GM23338 (cell line): ENCODE data around the gene KIF1A. TPM values are rescaled to one million over a fixed set of nuclear protein-coding genes. Genes with fewer than 3 reads are reported as not detected.

Experiments used
- ATAC-seq: fragments of 200-7000 bp; cut with Tn5 transposase; 3 replicates; pipeline ENCODE4 v1.9.1; 2020
- DNase-seq: peaks from one replicate; pipeline ENCODE4 v3.0.0-alpha.2; 2015; ENCODE audit warnings: low spot score
- H2AFZ ChIP-seq: fragments of 200-600 bp; sonication (generic); 2 replicates; pipeline ENCODE4 v1.8.0; 2016; ENCODE audit warnings: antibody characterized with exemption, mild to moderate bottlenecking, moderate library complexity
- H3F3A ChIP-seq: fragments of 200-600 bp; sonication (generic); replicated peaks from 2 replicates; pipeline ENCODE4 v1.8.0; 2017; ENCODE audit warnings: antibody characterized with exemption, mixed run types, low read depth
- H3K27ac ChIP-seq: fragments of 200-600 bp; sonication (generic); 2 replicates; pipeline ENCODE4 v1.6.1; 2016; ENCODE audit warnings: low read depth
- H3K27me3 ChIP-seq: fragments of 200-600 bp; sonication (generic); 2 replicates; pipeline ENCODE4 v1.8.0; 2016; ENCODE audit warnings: mild to moderate bottlenecking, mixed run types, moderate library complexity; ENCODE audit not compliant: insufficient read depth
- H3K36me3 ChIP-seq: fragments of 200-600 bp; sonication (generic); 2 replicates; pipeline ENCODE4 v1.8.0; 2016; ENCODE audit warnings: mild to moderate bottlenecking; ENCODE audit not compliant: insufficient read depth
- H3K4me1 ChIP-seq: fragments of 200-600 bp; sonication (generic); 2 replicates; pipeline ENCODE4 v1.8.0; 2016; ENCODE audit warnings: mild to moderate bottlenecking, moderate library complexity; ENCODE audit not compliant: insufficient read depth
- H3K4me2 ChIP-seq: fragments of 200-600 bp; sonication (generic); 2 replicates; pipeline ENCODE4 v1.7.1; 2017; ENCODE audit warnings: mixed run types
- H3K4me3 ChIP-seq: fragments of 200-600 bp; sonication (generic); 2 replicates; pipeline ENCODE4 v1.6.1; 2016; ENCODE audit warnings: mixed run types
- H3K79me2 ChIP-seq: fragments of 200-600 bp; sonication (generic); replicated peaks from 2 replicates; pipeline ENCODE4 v1.8.0; 2017; ENCODE audit warnings: mild to moderate bottlenecking; ENCODE audit not compliant: insufficient read depth
- H3K9me2 ChIP-seq: fragments of 200-600 bp; sonication (generic); 2 replicates; pipeline ENCODE4 v1.8.0; 2017; ENCODE audit not compliant: insufficient read depth
- H4K20me1 ChIP-seq: fragments of 200-600 bp; sonication (generic); replicated peaks from 2 replicates; pipeline ENCODE4 v1.8.0; 2017; ENCODE audit warnings: mild to moderate bottlenecking; ENCODE audit not compliant: insufficient read depth
- H3K27ac Mint-ChIP-seq: 2 replicates; pipeline ENCODE4 v1.8.0; 2020; ENCODE audit warnings: inconsistent platforms, mild to moderate bottlenecking, moderate library complexity, mixed read lengths
- H3K27me3 Mint-ChIP-seq: 3 replicates; pipeline ENCODE4 v1.8.0; 2022; ENCODE audit warnings: low read depth, mild to moderate bottlenecking, moderate library complexity, mixed read lengths, inconsistent platforms; ENCODE audit not compliant: insufficient read depth, poor library complexity
- H3K36me3 Mint-ChIP-seq: 3 replicates; pipeline ENCODE4 v1.8.0; 2021; ENCODE audit warnings: low read depth, mild to moderate bottlenecking, inconsistent platforms, moderate library complexity, mixed read lengths
- H3K4me1 Mint-ChIP-seq: 3 replicates; pipeline ENCODE4 v1.8.0; 2020; ENCODE audit warnings: mild to moderate bottlenecking, inconsistent platforms, mixed read lengths
- H3K4me3 Mint-ChIP-seq: 3 replicates; pipeline ENCODE4 v1.8.0; 2021; ENCODE audit warnings: moderate library complexity, mild to moderate bottlenecking, inconsistent platforms, mixed read lengths
- H3K9me3 Mint-ChIP-seq: 3 replicates; pipeline ENCODE4 v1.8.0; 2020; ENCODE audit warnings: moderate library complexity, mild to moderate bottlenecking, inconsistent platforms, mixed read lengths
- CREB1 ChIP-seq: fragments of 250-450 bp; sonication (Bioruptor Pico); IDR thresholded peaks from 2 replicates; pipeline ENCODE4 v1.5.0; 2020; ENCODE audit warnings: low read depth, mild to moderate bottlenecking, moderate library complexity
- ETS1 ChIP-seq: IDR thresholded peaks from 2 replicates; pipeline ENCODE4 v1.6.1; 2016; ENCODE audit warnings: antibody characterized with exemption
- EZH2 ChIP-seq: fragments of 200-600 bp; sonication (generic); IDR thresholded peaks from one replicate; pipeline ENCODE4 v1.8.0; 2017; ENCODE audit warnings: antibody characterized with exemption, mild to moderate bottlenecking, low read depth; ENCODE audit not compliant: unreplicated experiment
- EZH2phosphoT487 ChIP-seq: fragments of 200-600 bp; sonication (generic); IDR thresholded peaks from one replicate; pipeline ENCODE4 v1.8.1; 2018; ENCODE audit warnings: antibody characterized with exemption; ENCODE audit not compliant: unreplicated experiment
- JUNB ChIP-seq: IDR thresholded peaks from one replicate; pipeline ENCODE4 v1.6.1; 2016; ENCODE audit warnings: antibody characterized with exemption; ENCODE audit not compliant: unreplicated experiment
- NANOG ChIP-seq: IDR thresholded peaks from 2 replicates; pipeline ENCODE4 v1.6.1; 2016; ENCODE audit warnings: antibody characterized with exemption, borderline replicate concordance
- POLR2AphosphoS5 ChIP-seq: IDR thresholded peaks from 2 replicates; pipeline ENCODE4 v1.6.1; 2016; ENCODE audit warnings: antibody characterized with exemption, low read depth
- STAT1 ChIP-seq: IDR thresholded peaks from one replicate; pipeline ENCODE4 v1.6.1; 2016; ENCODE audit warnings: antibody characterized with exemption; ENCODE audit not compliant: unreplicated experiment
- ZNF114 ChIP-seq: fragments of 250-450 bp; sonication (Bioruptor Pico); IDR thresholded peaks from 2 replicates; pipeline ENCODE4 v1.5.0; 2020; ENCODE audit warnings: mild to moderate bottlenecking, moderate library complexity
- ZNF331 ChIP-seq: fragments of 250-450 bp; sonication (Bioruptor Pico); IDR thresholded peaks from 2 replicates; pipeline ENCODE4 v1.5.0; 2020; ENCODE audit warnings: low read depth, mild to moderate bottlenecking, moderate library complexity
- ZNF462 ChIP-seq: fragments of 250-450 bp; sonication (Bioruptor Pico); IDR thresholded peaks from 2 replicates; pipeline ENCODE4 v1.5.0; 2020; ENCODE audit warnings: mild to moderate bottlenecking, moderate library complexity
- polyA plus RNA-seq: library from polyadenylated mRNA; unstranded; fragments of >200 nt; fragmentation: Nextera tagmentation; extraction: Ambion mirVana; gene quantifications from 2 replicates; pipeline ENCODE4 v1.2.1, GENCODE V29; 2016
- total RNA-seq: library from RNA; depleted of rRNA; stranded (reverse); fragments of >200 nt; shearing (Covaris generic); gene quantifications from 2 replicates; pipeline ENCODE4 v1.2.3, GENCODE V29; 2014

Gene KIF1A
- total and polyA plus RNA-seq, 2 experiments from 2014 or later, result 169 to 214 TPM

- H2AFZ ChIP-seq, result no peak overlapping the region
- H3K4me2 ChIP-seq, result no peak overlapping the region
- H3K79me2 ChIP-seq, result no peaks in the 10 kb centered on the region
- H3K4me1 ChIP-seq, result no peaks in the 10 kb centered on the region
- H4K20me1 ChIP-seq, result no peaks in the 10 kb centered on the region; the same call in 1 of the 2 replicates
- Mint-ChIP-seq H3K36me3 (peaks cover 57% of the 10 kb centered on the region), H3K9me3 (peaks cover 4% of the 10 kb centered on the region; the same call in 1 of the 3 replicates), H3K27me3 (peaks cover 33% of the 10 kb centered on the region), H3K4me3 (no peak overlapping the region), H3K27ac (peak overlapping the region; percentile 47), H3K4me1 (no peaks in the 10 kb centered on the region)
- no peak for TF ChIP-seq ZNF331 (CRISPR knock-in tag)
- no peak for ATAC-seq
- H3K9me2 ChIP-seq, result no peaks in the 10 kb centered on the region
- no peaks in the 10 kb centered on the region for H3F3A ChIP-seq
- H3K27me3 ChIP-seq, result no peaks in the 10 kb centered on the region
- H3K36me3 ChIP-seq, result peaks cover 6% of the 10 kb centered on the region; the same call in 1 of the 2 replicates
- no peak overlapping the region for H3K27ac ChIP-seq
- no peak for DNase-seq
- no peak overlapping the region for H3K4me3 ChIP-seq
Measured at GRCh38 chr2:240719676-240720545, 100.1 kb downstream of the KIF1A start.

GRCh38 chr2:240718896-240719490 lies 101.0 kb downstream of the KIF1A start:
- Mint-ChIP-seq H3K4me3 (no peak overlapping the region), H3K4me1 (no peaks in the 10 kb centered on the region), H3K9me3 (peaks cover 1% of the 10 kb centered on the region; the same call in 1 of the 3 replicates), H3K27ac (no peak overlapping the region), H3K27me3 (peaks cover 26% of the 10 kb centered on the region), H3K36me3 (peaks cover 55% of the 10 kb centered on the region)
- H3K4me1 ChIP-seq, result no peaks in the 10 kb centered on the region
- no peaks in the 10 kb centered on the region; the same call in 1 of the 2 replicates for H4K20me1 ChIP-seq
- no peaks in the 10 kb centered on the region for H3F3A ChIP-seq
- ATAC-seq, result no peak
- H3K4me2 ChIP-seq, result no peak overlapping the region
- no peaks in the 10 kb centered on the region for H3K27me3 ChIP-seq
- H3K4me3 ChIP-seq, result no peak overlapping the region
- H3K36me3 ChIP-seq, result peaks cover 6% of the 10 kb centered on the region; the same call in 1 of the 2 replicates
- no peak overlapping the region for H3K27ac ChIP-seq
- H3K9me2 ChIP-seq, result no peaks in the 10 kb centered on the region
- no peaks in the 10 kb centered on the region for H3K79me2 ChIP-seq
- H2AFZ ChIP-seq, result no peak overlapping the region
- no peak for DNase-seq
- TF ChIP-seq NANOG (no peak), JUNB (no peak), STAT1 (no peak), ZNF462 (CRISPR knock-in tag) (no peak), CREB1 (CRISPR knock-in tag) (no peak), POLR2AphosphoS5 (no peak), EZH2phosphoT487 (no peak), ZNF331 (CRISPR knock-in tag) (no peak), EZH2 (no peak), ZNF114 (CRISPR knock-in tag) (no peak), ETS1 (no peak)
